Measurements from ENCODE around the gene ZSCAN18.

- no peak for TF ChIP-seq EZH2 (IDR thresholded peaks at IDR 0.05; ENCODE audit: borderline replicate concordance, low read length)
- TF ChIP-seq CTCF (conservative IDR thresholded peaks at IDR 0.05 in 1 of 2, IDR thresholded peaks at IDR 0.05 in 1 of 2; ENCODE audit: extremely low read depth in 1 of 2, insufficient read depth in 1 of 2, low read depth in 1 of 2, low read length in 2 of 2), result no peak
These were observed 13.3 kb downstream of the ZSCAN18 start for GRCh38 chr19:58084596-58085347.

All from mammary epithelial cell (primary cell).